ENCODE results near the gene TEX14.

DNA sequence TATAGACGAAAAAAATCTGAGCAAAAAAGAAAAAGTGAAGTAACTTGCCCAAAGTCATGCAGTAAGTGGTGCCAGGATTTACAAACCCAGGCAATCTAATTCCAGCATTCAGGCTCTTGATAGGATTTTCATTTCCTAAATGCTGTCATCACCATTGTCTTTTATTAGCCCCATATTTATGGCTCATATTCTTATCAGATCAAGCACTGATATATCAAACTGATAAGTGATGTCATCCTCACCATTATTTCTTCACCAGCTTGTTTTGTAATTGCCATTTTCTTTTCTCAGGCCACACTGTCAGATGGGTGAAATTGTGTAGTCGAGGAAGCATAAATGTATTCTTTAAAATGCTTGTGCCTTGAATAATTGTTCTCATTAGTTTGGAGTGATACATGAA is 1.9 kb upstream of the TEX14 start:
- TF ChIP-seq, protein P1, sequence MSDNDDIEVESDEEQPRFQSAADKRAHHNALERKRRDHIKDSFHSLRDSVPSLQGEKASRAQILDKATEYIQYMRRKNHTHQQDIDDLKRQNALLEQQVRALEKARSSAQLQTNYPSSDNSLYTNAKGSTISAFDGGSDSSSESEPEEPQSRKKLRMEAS (IDR thresholded peaks at IDR 0.05; ENCODE audit: low read depth), result no peak
- TF ChIP-seq ZBTB33 (IDR thresholded peaks at IDR 0.05; ENCODE audit: borderline replicate concordance, low read depth) (no peak), ELF1 (IDR thresholded peaks at IDR 0.05) (no peak), NFIC (IDR thresholded peaks at IDR 0.05; ENCODE audit: borderline replicate concordance) (no peak), TAF1 (IDR thresholded peaks at IDR 0.05; ENCODE audit: borderline replicate concordance, low read depth, low read length) (no peak), YY1 (IDR thresholded peaks at IDR 0.05; ENCODE audit: low read depth) (no peak), TCF12 (IDR thresholded peaks at IDR 0.05) (peak; percentile 9; the same call in 1 of the 2 replicates), REST (IDR thresholded peaks at IDR 0.05; ENCODE audit: low read depth, low read length) (no peak), EZH2phosphoT487 (IDR thresholded peaks at IDR 0.05; ENCODE audit: borderline replicate concordance, low read depth) (no peak), CHD2 (IDR thresholded peaks at IDR 0.05; ENCODE audit: low read length, partially characterized antibody) (no peak), POLR2AphosphoS5 (IDR thresholded peaks at IDR 0.05; ENCODE audit: low read depth, low read length) (no peak), FOXM1 (IDR thresholded peaks at IDR 0.05; ENCODE audit: low read depth) (no peak), USF2 (IDR thresholded peaks at IDR 0.05; ENCODE audit: borderline replicate concordance, low read depth, low read length) (no peak)
- TF ChIP-seq, protein P2, sequence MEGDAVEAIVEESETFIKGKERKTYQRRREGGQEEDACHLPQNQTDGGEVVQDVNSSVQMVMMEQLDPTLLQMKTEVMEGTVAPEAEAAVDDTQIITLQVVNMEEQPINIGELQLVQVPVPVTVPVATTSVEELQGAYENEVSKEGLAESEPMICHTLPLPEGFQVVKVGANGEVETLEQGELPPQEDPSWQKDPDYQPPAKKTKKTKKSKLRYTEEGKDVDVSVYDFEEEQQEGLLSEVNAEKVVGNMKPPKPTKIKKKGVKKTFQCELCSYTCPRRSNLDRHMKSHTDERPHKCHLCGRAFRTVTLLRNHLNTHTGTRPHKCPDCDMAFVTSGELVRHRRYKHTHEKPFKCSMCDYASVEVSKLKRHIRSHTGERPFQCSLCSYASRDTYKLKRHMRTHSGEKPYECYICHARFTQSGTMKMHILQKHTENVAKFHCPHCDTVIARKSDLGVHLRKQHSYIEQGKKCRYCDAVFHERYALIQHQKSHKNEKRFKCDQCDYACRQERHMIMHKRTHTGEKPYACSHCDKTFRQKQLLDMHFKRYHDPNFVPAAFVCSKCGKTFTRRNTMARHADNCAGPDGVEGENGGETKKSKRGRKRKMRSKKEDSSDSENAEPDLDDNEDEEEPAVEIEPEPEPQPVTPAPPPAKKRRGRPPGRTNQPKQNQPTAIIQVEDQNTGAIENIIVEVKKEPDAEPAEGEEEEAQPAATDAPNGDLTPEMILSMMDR (IDR thresholded peaks at IDR 0.05), result no peak

All from SK-N-SH (cell line).